K562 (cell line): ENCODE results near the gene TMEM209. TPM values are rescaled to one million over a fixed set of nuclear protein-coding genes. Genes with fewer than 3 reads are reported as not detected.

ENCODE experiments used
- CREB1 ChIP-seq, 2 experiments: sonication (generic) in 1 of 2; formaldehyde crosslinking in 1 of 2; IDR thresholded peaks; 2 replicates each; pipeline versions ENCODE4 v1.6.1 to v1.8.0; 2012 to 2022; ENCODE audit warnings: inconsistent platforms in 1 of 2, mild to moderate bottlenecking in 1 of 2, missing genetic modification reagents in 1 of 2, moderate library complexity in 1 of 2
- CREM ChIP-seq: IDR thresholded peaks from 2 replicates; pipeline ENCODE4 v1.6.1; 2014; ENCODE audit warnings: antibody characterized with exemption, low read depth
- FOXP1 ChIP-seq: sonication (generic); formaldehyde crosslinking; IDR thresholded peaks from 2 replicates; pipeline ENCODE4 v1.8.0; 2022; ENCODE audit warnings: mild to moderate bottlenecking, missing genetic modification reagents
- MAX ChIP-seq: sonication (generic); formaldehyde crosslinking; IDR thresholded peaks from 2 replicates; pipeline ENCODE4 v1.9.0; 2022; ENCODE audit warnings: mild to moderate bottlenecking, missing genetic modification reagents
- MBD2 ChIP-seq: sonication (generic); IDR thresholded peaks from 2 replicates; pipeline ENCODE4 v1.6.1; 2016; ENCODE audit warnings: low read depth, borderline replicate concordance
- MEF2A ChIP-seq: IDR thresholded peaks from 2 replicates; pipeline ENCODE4 v1.6.1; 2011; ENCODE audit warnings: low read depth, mild to moderate bottlenecking, low read length, moderate library complexity; ENCODE audit not compliant: control insufficient read depth
- NR2F6 ChIP-seq: fragments of 450-650 bp; formaldehyde crosslinking; IDR thresholded peaks from 2 replicates; pipeline ENCODE4 v1.4.0; 2020; ENCODE audit warnings: mild to moderate bottlenecking
- RFX7 ChIP-seq: fragments of 250-450 bp; sonication (Bioruptor Pico); IDR thresholded peaks from 2 replicates; pipeline ENCODE4 v1.5.1; 2021; ENCODE audit warnings: mild to moderate bottlenecking
- SAP30 ChIP-seq: fragments of 200-600 bp; sonication (generic); IDR thresholded peaks from 2 replicates; pipeline ENCODE4 v1.6.1; 2012; ENCODE audit warnings: borderline replicate concordance, low read depth, mild to moderate bottlenecking, moderate library complexity, low read length, control low read depth, inconsistent platforms; ENCODE audit not compliant: insufficient read depth, poor library complexity, severe bottlenecking
- ZBTB7A ChIP-seq: IDR thresholded peaks from 2 replicates; pipeline ENCODE4 v1.6.1; 2011; ENCODE audit warnings: low read depth, mild to moderate bottlenecking, low read length, moderate library complexity, borderline replicate concordance; ENCODE audit not compliant: control insufficient read depth
- polyA plus RNA-seq, 8 experiments: library from polyadenylated mRNA; depleted of rRNA in 4 of 8; stranded (reverse) in 5 of 8; unstranded in 3 of 8; fragments of >200 nt; fragmentation: Nextera tagmentation in 2 of 8; fragmentation: Illumina TruSeq in 1 of 8; extraction: Ambion mirVana in 2 of 8; extraction: Trizol in 1 of 8; gene quantifications; 2 replicates each; pipeline versions ENCODE4 v1.2.1 to v1.2.3, GENCODE V29; 2011 to 2014; ENCODE audit warnings: inconsistent platforms in 1 of 8, missing spikeins in 1 of 8
- total RNA-seq, 7 experiments: library from RNA; depleted of rRNA in 6 of 7; stranded (reverse); fragments of >200 nt in 6 of 7; fragmentation: Illumina TruSeq in 2 of 7; extraction: Trizol in 2 of 7; gene quantifications; 2 replicates each; pipeline versions ENCODE4 v1.2.1 to v1.2.3, GENCODE V29; 2011 to 2021; ENCODE audit warnings: low replicate concordance in 1 of 7
- TF ChIP-seq, protein P1 (sequence below): fragments of 250-450 bp; sonication (Bioruptor Pico); IDR thresholded peaks from 2 replicates; pipeline ENCODE4 v1.4.0; 2020; ENCODE audit warnings: mild to moderate bottlenecking, moderate library complexity
- TF ChIP-seq, protein P2 (sequence below), 2 experiments: fragments of 450-650 bp in 1 of 2; sonication (generic) in 1 of 2; formaldehyde crosslinking in 1 of 2; IDR thresholded peaks; 2 replicates each; pipeline versions ENCODE4 v1.7.1 to v1.9.0; 2016 to 2022; ENCODE audit warnings: inconsistent platforms in 1 of 2, mild to moderate bottlenecking in 1 of 2, missing genetic modification reagents in 1 of 2

TMEM209 gene
- total and polyA plus RNA-seq, 9 of the 15 experiments (the other 6 are each of a cell fraction or from before 2014, with no cell fraction given) = 36.8 to 116 (median 76.6) TPM

GRCh38 chr7:130205084-130205947, at the start of gene TMEM209 (continued):
- TF ChIP-seq, protein P1, sequence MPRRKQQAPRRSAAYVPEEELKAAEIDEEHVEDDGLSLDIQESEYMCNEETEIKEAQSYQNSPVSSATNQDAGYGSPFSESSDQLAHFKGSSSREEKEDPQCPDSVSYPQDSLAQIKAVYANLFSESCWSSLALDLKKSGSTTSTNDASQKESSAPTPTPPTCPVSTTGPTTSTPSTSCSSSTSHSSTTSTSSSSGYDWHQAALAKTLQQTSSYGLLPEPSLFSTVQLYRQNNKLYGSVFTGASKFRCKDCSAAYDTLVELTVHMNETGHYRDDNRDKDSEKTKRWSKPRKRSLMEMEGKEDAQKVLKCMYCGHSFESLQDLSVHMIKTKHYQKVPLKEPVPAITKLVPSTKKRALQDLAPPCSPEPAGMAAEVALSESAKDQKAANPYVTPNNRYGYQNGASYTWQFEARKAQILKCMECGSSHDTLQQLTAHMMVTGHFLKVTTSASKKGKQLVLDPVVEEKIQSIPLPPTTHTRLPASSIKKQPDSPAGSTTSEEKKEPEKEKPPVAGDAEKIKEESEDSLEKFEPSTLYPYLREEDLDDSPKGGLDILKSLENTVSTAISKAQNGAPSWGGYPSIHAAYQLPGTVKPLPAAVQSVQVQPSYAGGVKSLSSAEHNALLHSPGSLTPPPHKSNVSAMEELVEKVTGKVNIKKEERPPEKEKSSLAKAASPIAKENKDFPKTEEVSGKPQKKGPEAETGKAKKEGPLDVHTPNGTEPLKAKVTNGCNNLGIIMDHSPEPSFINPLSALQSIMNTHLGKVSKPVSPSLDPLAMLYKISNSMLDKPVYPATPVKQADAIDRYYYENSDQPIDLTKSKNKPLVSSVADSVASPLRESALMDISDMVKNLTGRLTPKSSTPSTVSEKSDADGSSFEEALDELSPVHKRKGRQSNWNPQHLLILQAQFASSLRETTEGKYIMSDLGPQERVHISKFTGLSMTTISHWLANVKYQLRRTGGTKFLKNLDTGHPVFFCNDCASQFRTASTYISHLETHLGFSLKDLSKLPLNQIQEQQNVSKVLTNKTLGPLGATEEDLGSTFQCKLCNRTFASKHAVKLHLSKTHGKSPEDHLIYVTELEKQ = no peak
- peak; percentile 90 for TF ChIP-seq CREM
- TF ChIP-seq CREB1 (IDR thresholded peaks at IDR 0.05) = peak; percentile 77
- TF ChIP-seq CREB1 (CRISPR knock-in tag; IDR thresholded peaks at IDR 0.05) = peak; percentile 55; the same call in 1 of the 2 replicates
- TF ChIP-seq RFX7 (CRISPR knock-in tag) = no peak
- TF ChIP-seq, protein P2, sequence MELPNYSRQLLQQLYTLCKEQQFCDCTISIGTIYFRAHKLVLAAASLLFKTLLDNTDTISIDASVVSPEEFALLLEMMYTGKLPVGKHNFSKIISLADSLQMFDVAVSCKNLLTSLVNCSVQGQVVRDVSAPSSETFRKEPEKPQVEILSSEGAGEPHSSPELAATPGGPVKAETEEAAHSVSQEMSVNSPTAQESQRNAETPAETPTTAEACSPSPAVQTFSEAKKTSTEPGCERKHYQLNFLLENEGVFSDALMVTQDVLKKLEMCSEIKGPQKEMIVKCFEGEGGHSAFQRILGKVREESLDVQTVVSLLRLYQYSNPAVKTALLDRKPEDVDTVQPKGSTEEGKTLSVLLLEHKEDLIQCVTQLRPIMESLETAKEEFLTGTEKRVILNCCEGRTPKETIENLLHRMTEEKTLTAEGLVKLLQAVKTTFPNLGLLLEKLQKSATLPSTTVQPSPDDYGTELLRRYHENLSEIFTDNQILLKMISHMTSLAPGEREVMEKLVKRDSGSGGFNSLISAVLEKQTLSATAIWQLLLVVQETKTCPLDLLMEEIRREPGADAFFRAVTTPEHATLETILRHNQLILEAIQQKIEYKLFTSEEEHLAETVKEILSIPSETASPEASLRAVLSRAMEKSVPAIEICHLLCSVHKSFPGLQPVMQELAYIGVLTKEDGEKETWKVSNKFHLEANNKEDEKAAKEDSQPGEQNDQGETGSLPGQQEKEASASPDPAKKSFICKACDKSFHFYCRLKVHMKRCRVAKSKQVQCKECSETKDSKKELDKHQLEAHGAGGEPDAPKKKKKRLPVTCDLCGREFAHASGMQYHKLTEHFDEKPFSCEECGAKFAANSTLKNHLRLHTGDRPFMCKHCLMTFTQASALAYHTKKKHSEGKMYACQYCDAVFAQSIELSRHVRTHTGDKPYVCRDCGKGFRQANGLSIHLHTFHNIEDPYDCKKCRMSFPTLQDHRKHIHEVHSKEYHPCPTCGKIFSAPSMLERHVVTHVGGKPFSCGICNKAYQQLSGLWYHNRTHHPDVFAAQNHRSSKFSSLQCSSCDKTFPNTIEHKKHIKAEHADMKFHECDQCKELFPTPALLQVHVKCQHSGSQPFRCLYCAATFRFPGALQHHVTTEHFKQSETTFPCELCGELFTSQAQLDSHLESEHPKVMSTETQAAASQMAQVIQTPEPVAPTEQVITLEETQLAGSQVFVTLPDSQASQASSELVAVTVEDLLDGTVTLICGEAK (IDR thresholded peaks at IDR 0.05) = peak; percentile 94
- TF ChIP-seq, protein P2 (CRISPR knock-in tag; IDR thresholded peaks at IDR 0.05) = no peak
- peak; percentile 80; the same call in 1 of the 2 replicates for TF ChIP-seq MBD2
- no peak for TF ChIP-seq MEF2A
- peak; percentile 60; the same call in 1 of the 2 replicates for TF ChIP-seq ZBTB7A
- TF ChIP-seq FOXP1 (CRISPR knock-in tag) = peak; percentile 20
- TF ChIP-seq MAX (CRISPR knock-in tag) = peak; percentile 69
- TF ChIP-seq SAP30 = peak; percentile 94
- 0 out of 2 replicates have a peak, but pooled peaks have one; percentile 8 for TF ChIP-seq NR2F6 (CRISPR knock-in tag)
